Measurements from ENCODE around the gene EPG5.
A peak's percentile ranks its signal among the peaks of the same experiment; 100 is the strongest.
"Not testable (repeated sequence)": the region's sequence is repeated elsewhere in the genome, so short reads cannot be mapped to it uniquely, and the experiment has no call there.

EPG5 gene

GRCh38 chr18:45850021-45850420, 117.1 kb downstream of the EPG5 start:
- Histone ChIP-seq H3K23ac (ENCODE audit: low read depth, low read length, poor library complexity) (no peak overlapping the region), H3K4ac (ENCODE audit: low read length) (no peak overlapping the region), H3K4me2 (ENCODE audit: insufficient read depth, low read length, poor library complexity, severe bottlenecking) (no peak overlapping the region), H4K8ac (ENCODE audit: low read depth, low read length) (no peak overlapping the region), H3K9me3 (replicated peaks in 1 of 2; ENCODE audit: control insufficient read depth in 2 of 2, insufficient read depth in 1 of 2, low read depth in 1 of 2, low read length in 2 of 2) (no peaks in the 10 kb centered on the region), H3K4me1 (ENCODE audit: control insufficient read depth in 2 of 2, insufficient read depth in 1 of 2, low read depth in 1 of 2, low read length in 2 of 2) (peaks cover 0 to 2% of the 10 kb centered on the region in 2 donors), H3K14ac (ENCODE audit: low read length) (no peak overlapping the region), H2BK120ac (ENCODE audit: low read depth, low read length) (no peak overlapping the region), H2BK5ac (ENCODE audit: low read length) (no peak overlapping the region), H2BK15ac (ENCODE audit: low read length) (no peak overlapping the region), H3K27ac (replicated peaks; ENCODE audit: low read length) (no peak overlapping the region), H3K27me3 (ENCODE audit: control insufficient read depth in 3 of 3, insufficient read depth in 3 of 3, low read depth in 1 of 3, low read length in 3 of 3) (no peaks in the 10 kb centered on the region), H2BK12ac (ENCODE audit: low read length) (no peak overlapping the region), H3K18ac (ENCODE audit: low read length) (no peak overlapping the region), H3K9ac (ENCODE audit: low read depth, low read length, poor library complexity) (no peak overlapping the region), H2AFZ (ENCODE audit: low read length) (no peak overlapping the region), H3K4me3 (ENCODE audit: low read length in 2 of 2) (no peak overlapping the region), H3K79me1 (ENCODE audit: low read depth, low read length) (no peaks in the 10 kb centered on the region), H3K36me3 (replicated peaks in 1 of 2; ENCODE audit: control insufficient read depth in 2 of 2, insufficient read depth in 2 of 2, low read length in 2 of 2) (peaks cover 2 to 45% of the 10 kb centered on the region in 2 donors), H4K91ac (ENCODE audit: low read depth, low read length, poor library complexity) (no peak overlapping the region), H2AK5ac (ENCODE audit: low read depth, low read length) (no peak overlapping the region)
- DNase-seq (ENCODE audit: low spot score) = no peak
- no CpG with 5 or more reads among the region's 10 CpGs for WGBS, 2 donors (ENCODE audit: extremely low coverage in 2 of 2, insufficient read length in 2 of 2, insufficient replicate concordance in 1 of 2)

- no peak overlapping the region for H3K27ac ChIP-seq (replicated peaks; ENCODE audit: low read length)
Measured at GRCh38 chr18:45849529-45849928, 117.6 kb downstream of the EPG5 start.

GRCh38 chr18:45848643-45849042, 118.5 kb downstream of the EPG5 start:
- H3K27ac ChIP-seq (replicated peaks; ENCODE audit: low read length); H3K27me3 ChIP-seq (ENCODE audit: control insufficient read depth in 3 of 3, insufficient read depth in 3 of 3, low read depth in 1 of 3, low read length in 3 of 3); H3K14ac ChIP-seq (ENCODE audit: low read length); H4K8ac ChIP-seq (ENCODE audit: low read depth, low read length); H2AK5ac ChIP-seq (ENCODE audit: low read depth, low read length); DNase-seq (ENCODE audit: low spot score); H2AFZ ChIP-seq (ENCODE audit: low read length); H3K4me1 ChIP-seq (ENCODE audit: control insufficient read depth in 2 of 2, insufficient read depth in 1 of 2, low read depth in 1 of 2, low read length in 2 of 2); H3K79me1 ChIP-seq (ENCODE audit: low read depth, low read length); H4K91ac ChIP-seq (ENCODE audit: low read depth, low read length, poor library complexity); H3K4me2 ChIP-seq (ENCODE audit: insufficient read depth, low read length, poor library complexity, severe bottlenecking); H2BK12ac ChIP-seq (ENCODE audit: low read length); H2BK5ac ChIP-seq (ENCODE audit: low read length); H3K23ac ChIP-seq (ENCODE audit: low read depth, low read length, poor library complexity); H3K9me3 ChIP-seq (replicated peaks in 1 of 2; ENCODE audit: control insufficient read depth in 2 of 2, insufficient read depth in 1 of 2, low read depth in 1 of 2, low read length in 2 of 2); H3K4me3 ChIP-seq (ENCODE audit: low read length in 2 of 2); H3K4ac ChIP-seq (ENCODE audit: low read length); H2BK120ac ChIP-seq (ENCODE audit: low read depth, low read length); H3K18ac ChIP-seq (ENCODE audit: low read length); H2BK15ac ChIP-seq (ENCODE audit: low read length): not testable (repeated sequence)
- Histone ChIP-seq H3K9ac (ENCODE audit: low read depth, low read length, poor library complexity) (peak overlapping the region; percentile 31), H3K36me3 (replicated peaks in 1 of 2; ENCODE audit: control insufficient read depth in 2 of 2, insufficient read depth in 2 of 2, low read length in 2 of 2) (peaks cover 2 to 33% of the 10 kb centered on the region in 2 donors)
- WGBS, 2 donors (ENCODE audit: extremely low coverage in 2 of 2, insufficient read length in 2 of 2, insufficient replicate concordance in 1 of 2) = no CpG with 5 or more reads among the region's 13 CpGs

More at GRCh38 chr18:45849529-45849928, 117.6 kb downstream of the EPG5 start:
- Histone ChIP-seq H2BK120ac (ENCODE audit: low read depth, low read length) (no peak overlapping the region), H4K8ac (ENCODE audit: low read depth, low read length) (no peak overlapping the region), H3K27me3 (ENCODE audit: control insufficient read depth in 3 of 3, insufficient read depth in 3 of 3, low read depth in 1 of 3, low read length in 3 of 3) (no peaks in the 10 kb centered on the region), H2AFZ (ENCODE audit: low read length) (no peak overlapping the region), H3K4me2 (ENCODE audit: insufficient read depth, low read length, poor library complexity, severe bottlenecking) (no peak overlapping the region), H3K36me3 (replicated peaks in 1 of 2; ENCODE audit: control insufficient read depth in 2 of 2, insufficient read depth in 2 of 2, low read length in 2 of 2) (peaks cover 2 to 40% of the 10 kb centered on the region in 2 donors), H2AK5ac (ENCODE audit: low read depth, low read length) (no peak overlapping the region), H3K9ac (ENCODE audit: low read depth, low read length, poor library complexity) (no peak overlapping the region), H3K79me1 (ENCODE audit: low read depth, low read length) (no peaks in the 10 kb centered on the region), H3K23ac (ENCODE audit: low read depth, low read length, poor library complexity) (no peak overlapping the region), H2BK15ac (ENCODE audit: low read length) (no peak overlapping the region), H3K4me1 (ENCODE audit: control insufficient read depth in 2 of 2, insufficient read depth in 1 of 2, low read depth in 1 of 2, low read length in 2 of 2) (peaks cover 0 to 2% of the 10 kb centered on the region in 2 donors), H3K4ac (ENCODE audit: low read length) (no peak overlapping the region), H2BK5ac (ENCODE audit: low read length) (no peak overlapping the region), H3K9me3 (replicated peaks in 1 of 2; ENCODE audit: control insufficient read depth in 2 of 2, insufficient read depth in 1 of 2, low read depth in 1 of 2, low read length in 2 of 2) (no peaks in the 10 kb centered on the region), H3K18ac (ENCODE audit: low read length) (no peak overlapping the region), H2BK12ac (ENCODE audit: low read length) (no peak overlapping the region), H3K14ac (ENCODE audit: low read length) (no peak overlapping the region), H4K91ac (ENCODE audit: low read depth, low read length, poor library complexity) (no peak overlapping the region), H3K4me3 (ENCODE audit: low read length in 2 of 2) (no peak overlapping the region)
- DNase-seq (ENCODE audit: low spot score) = no peak
- no CpG with 5 or more reads among the region's 7 CpGs for WGBS, 2 donors (ENCODE audit: extremely low coverage in 2 of 2, insufficient read length in 2 of 2, insufficient replicate concordance in 1 of 2)

GRCh38 chr18:45847119-45847518, 120.0 kb downstream of the EPG5 start:
- Histone ChIP-seq H3K4me2 (ENCODE audit: insufficient read depth, low read length, poor library complexity, severe bottlenecking) (no peak overlapping the region), H2BK12ac (ENCODE audit: low read length) (no peak overlapping the region)
- WGBS, 2 donors (ENCODE audit: extremely low coverage in 2 of 2, insufficient read length in 2 of 2, insufficient replicate concordance in 1 of 2) = no CpG with 5 or more reads among the region's 3 CpGs

More at GRCh38 chr18:45847119-45847518, 120.0 kb downstream of the EPG5 start:
- H3K4ac ChIP-seq (ENCODE audit: low read length) = no peak overlapping the region
- no peak overlapping the region for H2AFZ ChIP-seq (ENCODE audit: low read length)
- no peaks in the 10 kb centered on the region for H3K27me3 ChIP-seq (ENCODE audit: control insufficient read depth in 3 of 3, insufficient read depth in 3 of 3, low read depth in 1 of 3, low read length in 3 of 3)
- H3K27ac ChIP-seq (replicated peaks; ENCODE audit: low read length) = no peak overlapping the region
- no peak overlapping the region for H2AK5ac ChIP-seq (ENCODE audit: low read depth, low read length)
- H3K4me3 ChIP-seq (ENCODE audit: low read length in 2 of 2) = no peak overlapping the region
- no peak for DNase-seq (ENCODE audit: low spot score)
- no peaks in the 10 kb centered on the region for H3K4me1 ChIP-seq (ENCODE audit: control insufficient read depth in 2 of 2, insufficient read depth in 1 of 2, low read depth in 1 of 2, low read length in 2 of 2)
- H2BK120ac ChIP-seq (ENCODE audit: low read depth, low read length) = no peak overlapping the region
- no peak overlapping the region for H4K91ac ChIP-seq (ENCODE audit: low read depth, low read length, poor library complexity)
- no peaks in the 10 kb centered on the region for H3K79me1 ChIP-seq (ENCODE audit: low read depth, low read length)
- H3K18ac ChIP-seq (ENCODE audit: low read length) = no peak overlapping the region
- no peak overlapping the region for H3K14ac ChIP-seq (ENCODE audit: low read length)
- H3K9ac ChIP-seq (ENCODE audit: low read depth, low read length, poor library complexity) = no peak overlapping the region
- H3K9me3 ChIP-seq (replicated peaks in 1 of 2; ENCODE audit: control insufficient read depth in 2 of 2, insufficient read depth in 1 of 2, low read depth in 1 of 2, low read length in 2 of 2) = no peaks in the 10 kb centered on the region
- H2BK15ac ChIP-seq (ENCODE audit: low read length) = no peak overlapping the region
- H2BK5ac ChIP-seq (ENCODE audit: low read length) = no peak overlapping the region
- no peak overlapping the region for H4K8ac ChIP-seq (ENCODE audit: low read depth, low read length)
- H3K36me3 ChIP-seq (replicated peaks in 1 of 2; ENCODE audit: control insufficient read depth in 2 of 2, insufficient read depth in 2 of 2, low read length in 2 of 2) = peaks cover 2 to 23% of the 10 kb centered on the region in 2 donors
- no peak overlapping the region for H3K23ac ChIP-seq (ENCODE audit: low read depth, low read length, poor library complexity)
